Midbrain (tissue), 1 donor: ENCODE results near the gene PPY.
"Not testable (repeated sequence)": the region's sequence is repeated elsewhere in the genome, so short reads cannot be mapped to it uniquely, and the experiment has no call there.

Source experiments
- DNase-seq: peaks from one replicate; lab custom pipeline; 2025; lab: John Stamatoyannopoulos, UW

Gene PPY

DNA sequence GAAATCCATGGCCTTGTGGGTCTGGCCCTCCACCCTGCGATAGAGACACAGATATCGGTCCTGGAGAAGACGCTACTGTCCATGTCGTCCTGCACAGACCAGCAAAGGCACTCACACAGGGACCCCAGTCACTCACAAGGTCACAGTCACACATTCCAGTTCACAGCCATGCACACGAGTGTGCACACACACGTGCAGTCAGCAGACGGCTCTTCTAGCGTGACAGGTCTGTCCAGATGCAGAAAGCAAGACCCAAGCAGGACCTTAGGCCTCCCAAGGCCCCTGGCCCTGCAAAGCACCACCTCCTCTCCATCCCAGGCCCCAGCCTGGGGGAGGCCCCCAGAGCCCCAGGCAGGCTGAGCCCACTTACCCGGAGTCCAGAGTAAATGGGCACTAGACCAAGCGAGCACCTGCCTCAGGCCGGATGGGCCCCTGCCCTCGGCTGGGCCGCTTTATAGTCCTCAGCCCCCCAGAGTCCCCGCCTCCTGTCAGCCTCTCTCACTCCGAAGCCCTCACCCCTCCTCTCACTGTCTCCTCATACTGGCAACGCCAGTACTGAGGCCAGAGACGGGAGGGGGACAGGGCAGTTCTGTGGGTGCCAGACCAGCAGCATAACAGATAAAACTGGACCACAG lies at the start of gene PPY:
Gene PPY (minus strand): TSS at position 426 of the 635 bp plus-strand sequence. CDS start 822 bp downstream, outside the sequence.
- DNase-seq, result no peak

DNA sequence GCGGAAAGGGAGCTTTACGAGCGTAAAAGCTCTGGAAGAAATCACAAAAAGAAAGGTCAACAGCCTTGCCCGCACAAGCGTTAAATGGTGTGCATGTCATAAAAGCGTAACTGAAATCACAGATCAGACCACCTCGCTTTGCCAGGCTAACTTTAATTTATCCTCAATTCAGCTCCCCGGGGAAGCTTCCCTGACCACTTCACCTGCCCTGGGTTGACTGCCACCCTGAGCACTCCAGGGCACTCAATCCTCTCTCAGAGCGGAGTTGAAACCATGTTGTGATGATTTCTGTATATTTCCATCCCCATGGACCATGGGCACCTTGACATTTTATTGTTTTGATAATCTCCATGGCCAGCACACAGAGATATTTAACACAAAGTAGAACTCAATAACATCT lies 46.0 kb upstream of the PPY start:
- no peak for DNase-seq

DNA sequence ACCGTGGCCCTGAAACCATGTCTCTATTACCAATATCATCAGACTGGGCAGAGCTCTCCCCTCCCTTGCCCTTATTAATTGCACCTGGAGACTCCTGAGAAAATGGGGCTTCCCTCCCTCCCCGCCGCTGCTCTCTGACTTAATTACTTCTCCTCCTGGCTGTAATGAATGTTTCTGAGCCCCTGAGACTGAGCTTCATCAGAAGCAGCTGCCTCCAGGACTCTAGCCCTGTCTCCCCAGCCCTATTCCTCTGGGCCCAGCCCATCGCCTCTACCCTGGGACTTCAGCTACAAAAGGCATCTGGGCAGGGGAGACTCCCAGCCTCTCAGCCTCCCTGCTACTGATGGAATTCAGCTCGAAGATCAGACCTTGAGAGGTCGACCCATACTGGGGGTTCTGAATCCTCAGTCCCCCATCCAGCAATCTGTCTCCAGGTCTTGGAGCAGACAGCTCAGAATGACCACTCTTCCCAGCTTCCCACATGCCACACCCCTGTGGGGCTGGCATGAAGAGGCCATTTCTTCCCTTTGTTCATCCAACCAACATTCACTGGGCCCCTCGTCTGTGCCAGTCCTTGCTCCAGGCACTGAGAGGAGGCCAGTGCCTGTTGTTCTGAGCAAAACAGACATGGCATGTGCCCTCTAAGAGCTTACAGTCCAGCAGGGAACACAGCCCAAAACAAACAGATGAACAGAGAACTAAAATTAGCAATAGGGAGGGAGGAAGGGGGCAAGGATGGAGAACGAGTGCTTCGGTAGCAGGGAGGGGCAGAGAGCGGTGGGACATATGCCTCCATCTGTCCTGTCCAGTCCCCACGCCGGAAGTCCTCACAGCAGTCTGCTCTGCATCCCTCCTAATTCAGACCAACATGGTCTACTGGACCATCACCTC lies 45.1 kb upstream of the PPY start:
- no peak for DNase-seq

DNA sequence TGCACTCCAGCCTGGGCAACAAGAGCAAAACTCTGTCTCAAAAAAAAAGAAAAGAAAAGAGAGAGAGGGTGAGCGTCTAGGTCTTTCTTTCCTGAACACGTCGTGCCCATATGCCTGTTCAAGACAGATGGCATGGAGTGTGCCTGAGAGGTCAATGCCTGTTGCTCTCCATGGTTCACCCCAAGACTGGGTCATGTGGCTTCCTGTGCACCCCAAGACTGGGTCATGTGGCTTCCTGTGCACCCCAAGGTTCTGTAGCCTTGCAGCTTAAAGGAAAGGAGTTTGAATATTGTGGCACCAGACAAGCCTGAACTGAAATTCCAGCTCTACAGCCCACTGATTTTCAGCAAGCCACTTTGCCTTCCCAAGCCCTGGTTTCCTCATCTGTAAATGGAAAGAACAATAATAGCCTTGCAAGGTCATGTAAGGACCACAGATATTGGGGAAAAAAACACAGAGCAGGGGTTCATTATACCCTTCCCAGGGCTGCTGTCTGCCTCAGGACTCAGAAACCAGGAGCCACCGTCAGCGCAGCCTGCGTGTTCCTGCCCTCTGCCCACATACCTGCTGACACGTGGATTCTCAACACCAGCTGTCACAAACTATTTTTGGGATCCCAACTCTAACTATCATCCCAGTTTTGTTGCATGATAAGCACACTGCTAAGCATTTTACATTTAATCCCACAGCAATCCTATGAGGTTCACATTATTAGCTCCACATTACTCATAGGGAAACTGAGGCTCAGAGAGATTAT lies 44.1 kb upstream of the PPY start:
- DNase-seq, result no peak

DNA sequence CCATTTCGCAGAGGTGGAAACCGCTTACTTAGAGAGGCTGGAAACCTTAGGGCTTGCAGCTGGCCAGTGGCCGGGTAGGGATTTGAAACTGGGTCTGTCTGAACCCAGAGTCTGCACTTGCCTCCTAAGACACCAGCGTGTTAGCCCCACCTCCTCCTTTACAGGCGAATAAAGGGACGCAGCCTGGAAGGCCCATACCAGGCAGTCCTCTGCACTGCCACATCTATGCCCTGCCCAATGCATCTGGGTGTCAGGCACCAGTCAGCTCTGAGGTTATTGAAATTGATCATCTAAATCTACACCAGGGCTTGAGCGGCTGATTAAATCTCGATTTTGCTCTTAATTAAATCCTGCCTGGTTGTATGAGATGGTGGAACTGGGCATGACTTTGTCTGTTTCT lies 42.2 kb upstream of the PPY start:
- DNase-seq, result no peak

DNA sequence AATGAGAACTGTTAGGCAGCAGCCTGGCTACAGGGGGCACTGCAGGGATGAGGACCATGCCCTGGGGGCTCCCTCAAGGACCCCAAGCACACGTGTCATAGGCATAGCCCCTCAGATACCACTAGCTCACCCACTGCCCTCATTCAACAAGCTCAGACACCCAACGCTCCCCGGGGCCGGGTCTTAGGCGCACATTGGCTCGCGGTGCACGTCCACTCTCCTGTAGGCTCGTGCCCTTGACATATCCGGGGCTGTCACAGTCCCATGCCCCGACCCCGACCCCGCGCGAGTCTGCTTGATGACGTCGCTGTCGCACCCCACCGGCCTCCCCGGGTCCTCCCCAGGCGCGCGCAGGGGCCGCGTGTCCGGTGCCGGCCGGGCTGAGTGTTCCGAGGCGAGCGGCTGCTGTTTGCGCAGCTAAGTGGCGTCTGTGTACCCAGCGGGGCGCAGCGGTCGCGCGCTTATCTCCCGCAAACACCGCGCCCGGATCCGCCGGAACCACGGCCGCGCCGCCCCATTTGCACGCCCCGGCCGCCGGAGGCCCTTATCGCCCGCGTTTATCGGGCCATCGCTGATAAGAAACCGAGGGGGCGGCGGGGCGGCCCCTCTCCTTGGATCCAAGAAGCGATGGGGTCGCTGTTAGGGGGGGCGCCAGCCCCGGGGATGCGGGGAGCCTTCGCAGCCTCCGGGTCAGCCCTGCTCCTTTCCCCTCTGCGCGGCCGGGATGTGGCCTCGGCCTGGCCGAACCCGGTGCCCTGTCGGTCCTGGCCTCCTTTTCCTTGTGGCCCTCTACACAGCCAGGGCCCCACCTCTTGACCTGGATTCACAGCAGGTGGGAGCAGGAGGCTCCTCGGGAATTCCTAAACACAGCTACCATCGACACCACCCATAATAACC lies 41.5 kb upstream of the PPY start:
- no peak for DNase-seq

- no peak for DNase-seq
Observed at GRCh38 chr17:43983196-43983514, 40.9 kb upstream of the PPY start.

- no peak for DNase-seq
Observed at GRCh38 chr17:43982171-43982570, 39.9 kb upstream of the PPY start.

DNA sequence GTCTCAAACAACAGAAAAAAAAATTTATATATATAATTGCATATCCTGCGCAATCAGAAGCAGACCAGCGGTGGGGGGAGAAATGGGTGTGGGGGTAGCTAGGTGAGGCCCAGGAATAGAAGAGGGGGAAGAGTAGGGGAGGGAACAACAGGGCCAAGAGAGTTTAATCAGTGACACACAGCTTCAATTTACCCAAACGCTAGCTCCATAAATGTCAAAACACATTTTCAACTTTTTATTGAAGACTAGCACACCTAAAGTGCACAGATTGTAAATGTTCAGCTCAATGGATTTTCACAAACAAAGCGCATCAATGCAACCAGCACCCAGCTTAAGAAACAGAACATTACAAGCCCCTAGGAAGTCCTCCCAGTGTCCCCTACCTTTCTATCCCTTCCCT lies 37.4 kb upstream of the PPY start:
- DNase-seq, result no peak

- no peak for DNase-seq
Observed at GRCh38 chr17:43979011-43979410, 36.7 kb upstream of the PPY start.

- DNase-seq, result no peak
Observed at GRCh38 chr17:43978078-43978477, 35.8 kb upstream of the PPY start.

GRCh38 chr17:43976963-43977837 lies 34.9 kb upstream of the PPY start:
- no peak for DNase-seq

DNA sequence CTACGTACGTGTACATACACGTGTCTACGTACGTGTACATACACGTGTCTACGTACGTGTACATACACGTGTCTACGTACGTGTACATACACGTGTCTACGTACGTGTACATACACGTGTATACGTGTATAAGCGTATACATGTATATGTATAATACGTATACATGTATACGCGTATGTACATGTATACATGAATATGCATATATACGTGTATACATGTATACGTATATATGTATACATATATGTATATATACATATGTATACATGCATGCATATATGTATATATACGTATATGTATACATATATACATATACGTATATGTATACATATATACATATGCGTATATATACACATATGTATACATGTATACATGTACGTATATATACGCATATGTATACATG lies 33.6 kb upstream of the PPY start:
- DNase-seq, result no peak

GRCh38 chr17:43974382-43975266 lies 32.3 kb upstream of the PPY start:
- no peak for DNase-seq

DNA sequence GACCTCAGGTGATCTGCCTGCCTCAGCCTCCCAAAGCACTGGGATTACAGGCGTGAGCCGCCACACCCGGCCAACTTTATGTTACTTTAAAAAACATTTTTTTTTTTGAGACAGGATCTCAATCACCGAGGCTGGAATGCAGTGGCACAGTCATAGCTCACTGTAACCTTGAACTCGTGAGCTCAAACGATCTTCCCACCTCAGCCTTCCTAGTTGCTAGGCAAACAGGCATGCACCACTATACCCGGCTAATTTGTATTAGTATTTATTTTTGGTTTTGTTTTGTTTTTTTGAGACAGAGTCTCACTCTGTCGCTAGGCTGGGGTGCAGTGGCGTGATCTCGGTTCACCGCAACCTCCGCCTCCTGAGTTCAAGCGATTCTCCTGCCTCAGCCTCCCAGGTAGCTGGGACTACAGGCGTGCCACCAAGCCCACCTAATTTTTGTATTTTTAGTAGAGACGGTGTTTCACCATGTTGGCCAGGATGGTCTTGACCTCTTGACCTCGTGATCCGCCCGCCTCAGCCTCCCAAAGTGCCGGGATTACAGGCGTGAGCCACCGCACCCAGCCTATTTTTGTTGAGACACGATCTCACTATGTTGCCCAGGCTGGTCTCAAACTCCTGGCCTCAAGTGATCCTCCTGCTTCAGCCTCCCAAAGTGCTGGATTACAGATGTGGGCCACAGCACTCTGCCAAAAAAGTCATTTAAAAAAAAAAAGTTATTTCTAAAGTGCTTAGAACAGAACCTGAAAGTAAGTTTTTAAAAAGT lies 30.4 kb upstream of the PPY start:
- DNase-seq, result not testable (repeated sequence)

GRCh38 chr17:43971436-43971835 lies 29.2 kb upstream of the PPY start:
- DNase-seq, result not testable (repeated sequence)

DNA sequence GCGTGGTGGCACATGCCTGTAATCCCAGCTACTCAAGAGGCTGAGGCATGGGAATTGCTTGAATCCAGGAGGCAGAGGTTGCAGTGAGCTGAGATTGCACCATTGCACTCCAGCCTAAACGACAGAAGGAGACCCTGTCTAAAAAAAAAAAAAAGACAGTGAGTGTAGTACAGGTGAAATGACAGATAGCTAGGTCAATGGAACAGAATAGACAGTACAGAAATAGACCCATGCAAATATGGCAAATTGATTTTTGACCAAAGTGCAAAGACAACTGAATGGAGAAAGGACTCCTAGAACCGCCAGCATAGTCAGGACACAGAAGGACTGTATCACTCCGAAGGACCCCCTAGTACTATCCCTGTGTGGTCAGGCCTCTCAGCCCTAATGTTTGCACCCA lies 28.1 kb upstream of the PPY start:
- no peak for DNase-seq

DNA sequence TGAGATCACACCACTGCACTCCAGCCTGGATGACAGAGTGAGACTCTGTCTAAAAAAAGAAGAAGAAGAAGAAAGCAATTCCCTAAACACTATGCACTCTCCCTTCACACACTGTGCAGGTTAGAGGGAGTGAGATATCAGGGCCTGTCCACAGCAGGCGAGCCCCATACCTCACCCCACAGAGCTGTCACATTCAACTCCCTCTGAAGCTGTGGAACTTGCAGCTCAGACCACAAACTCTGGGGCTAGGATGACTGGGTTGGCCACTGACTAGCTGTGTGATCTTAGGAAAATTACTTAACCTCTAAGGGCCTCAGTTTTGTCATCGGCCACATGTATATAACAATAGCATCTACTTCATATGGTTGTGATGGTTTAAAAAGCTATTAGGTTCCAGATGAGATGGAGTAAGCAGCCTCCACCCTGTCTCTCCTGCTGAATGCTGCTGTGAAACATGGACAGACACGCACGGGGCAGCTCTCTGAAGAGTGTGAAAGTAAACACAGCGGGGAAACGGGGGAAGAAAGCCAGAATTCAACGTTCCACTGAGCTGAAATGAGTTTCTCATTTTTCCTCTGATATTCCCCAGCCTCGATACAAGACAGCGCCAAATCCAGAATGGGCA lies 25.1 kb upstream of the PPY start:
- DNase-seq, result no peak

- no peak for DNase-seq
Observed at GRCh38 chr17:43966276-43966675, 24.0 kb upstream of the PPY start.
